NT2/D1 (cell line): Measurements from ENCODE around the gene TKFC.

ENCODE experiments used
- SUZ12 ChIP-seq: IDR thresholded peaks from 2 replicates; pipeline ENCODE4 v1.6.1; 2011; ENCODE audit not compliant: insufficient read length, insufficient read depth; ENCODE audit errors: extremely low read depth
- YY1 ChIP-seq: IDR thresholded peaks from 2 replicates; pipeline ENCODE4 v1.6.1; 2011; ENCODE audit not compliant: insufficient read length, insufficient read depth
- ZNF274 ChIP-seq: IDR thresholded peaks from 2 replicates; pipeline ENCODE4 v1.6.1; 2011; ENCODE audit warnings: mild to moderate bottlenecking, low read depth, low read length

DNA sequence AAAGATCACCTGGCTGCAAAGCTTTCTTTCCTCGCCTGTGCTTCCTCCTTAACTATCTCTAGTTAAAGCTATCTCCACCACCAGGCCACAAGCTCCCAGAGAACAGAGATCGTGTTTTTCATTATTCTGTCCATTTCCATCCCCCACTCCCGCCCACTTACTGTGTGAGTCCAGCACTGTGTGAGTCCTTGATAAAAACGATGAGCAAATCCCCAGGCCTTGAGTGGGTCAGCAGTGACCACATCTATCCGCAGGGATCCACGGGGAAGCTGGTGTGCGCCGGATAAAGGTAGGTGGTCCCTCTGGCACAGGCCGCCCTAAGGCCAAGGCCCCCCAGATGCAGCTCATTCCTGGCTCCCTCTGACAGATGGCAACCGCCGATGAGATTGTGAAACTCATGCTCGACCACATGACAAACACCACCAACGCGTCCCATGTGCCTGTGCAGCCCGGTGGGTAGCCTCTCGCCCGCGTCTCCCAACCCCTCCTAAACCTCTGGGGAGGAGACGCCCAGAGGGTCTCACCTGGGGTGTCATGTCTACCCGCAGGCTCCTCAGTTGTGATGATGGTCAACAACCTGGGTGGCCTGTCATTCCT lies 9.3 kb downstream of the TKFC start:
- TF ChIP-seq ZNF274: no peak
- no peak for TF ChIP-seq YY1
- TF ChIP-seq SUZ12: no peak
